MCF 10A (cell line): ENCODE measurements around the gene PPM1A. TPM values are rescaled to one million over a fixed set of nuclear protein-coding genes. Genes with fewer than 3 reads are reported as not detected.

Source experiments
- Bru-seq: library from RNA; stranded (reverse); fragments of 400-500 nt; gene quantifications from one replicate; lab custom pipeline; 2021; lab: Mats Ljungman, UMichigan
- BruChase-seq, 2 experiments: library from RNA; stranded (reverse); fragments of 400-500 nt; gene quantifications; one replicate each; lab custom pipeline; 2021; lab: Mats Ljungman, UMichigan
- BruUV-seq: library from RNA; stranded (reverse); fragments of 400-500 nt; replicated peaks from 2 replicates; lab custom pipeline; 2021; lab: Mats Ljungman, UMichigan
- CTCF ChIA-PET: fragments of 300-600 bp; sonication (Branson Sonifier 250); formaldehyde crosslinking; extraction: SDS; loops from one replicate; lab custom pipeline; 2021; ENCODE audit warnings: antibody characterized with exemption, inconsistent platforms; lab: Yijun Ruan, JAX
- POLR2A ChIA-PET: fragments of 300-600, 350-650 bp; sonication (Branson Sonifier 250); formaldehyde crosslinking; extraction: SDS; loops from one replicate; lab custom pipeline; 2020; ENCODE audit warnings: antibody characterized with exemption, inconsistent platforms; lab: Yijun Ruan, JAX
- DNase-seq: peaks from one replicate; pipeline ENCODE4 v3.0.0-alpha.2; 2018; ENCODE audit not compliant: unreplicated experiment
- H3K27ac Mint-ChIP-seq: one replicate; pipeline ENCODE4 v1.8.0; 2022; ENCODE audit warnings: mild to moderate bottlenecking, low read depth, mixed read lengths; ENCODE audit not compliant: unreplicated experiment
- H3K27me3 Mint-ChIP-seq: one replicate; pipeline ENCODE4 v1.8.0; 2022; ENCODE audit warnings: mixed read lengths; ENCODE audit not compliant: insufficient read depth, unreplicated experiment
- H3K36me3 Mint-ChIP-seq: one replicate; pipeline ENCODE4 v1.8.0; 2022; ENCODE audit warnings: mild to moderate bottlenecking, moderate library complexity, mixed read lengths; ENCODE audit not compliant: insufficient read depth, unreplicated experiment
- H3K4me1 Mint-ChIP-seq: one replicate; pipeline ENCODE4 v1.8.0; 2022; ENCODE audit warnings: mixed read lengths; ENCODE audit not compliant: insufficient read depth, unreplicated experiment
- H3K4me3 Mint-ChIP-seq: one replicate; pipeline ENCODE4 v1.8.0; 2022; ENCODE audit warnings: mild to moderate bottlenecking, moderate library complexity, mixed read lengths; ENCODE audit not compliant: unreplicated experiment
- H3K9me3 Mint-ChIP-seq: one replicate; pipeline ENCODE4 v1.8.0; 2022; ENCODE audit warnings: mixed read lengths; ENCODE audit not compliant: unreplicated experiment
- CTCF ChIP-seq: fragments of 200-600 bp; IDR thresholded peaks from one replicate; pipeline ENCODE4 v1.8.0; 2022; ENCODE audit warnings: antibody characterized with exemption, mild to moderate bottlenecking; ENCODE audit not compliant: unreplicated experiment
- intact Hi-C: fragments of 100-400 bp; cut with micrococcal nuclease; formaldehyde crosslinking; loops from 2 replicates; pipeline ENCODE4 v1.14.1; 2022
- long read RNA-seq: library from polyadenylated mRNA; stranded (forward); transcript quantifications from one replicate; pipeline ENCODE4 v2.0.0, GENCODE V29; 2022
- total RNA-seq: library from RNA; stranded (reverse); gene quantifications from 2 replicates; pipeline ENCODE4 v1.2.3, GENCODE V29; 2022

The PPM1A gene
- 47.2 and 50.4 TPM in 2 replicates for total RNA-seq
- Bru-seq, nascent RNA, result percentile 90 among the genes with signal in this experiment
- percentile 91 among the genes with signal in this experiment for BruChase-seq, experiment 1, labeled RNA remaining after a 6-hour chase
- percentile 88 among the genes with signal in this experiment for BruChase-seq, experiment 2, labeled RNA remaining after a 2-hour chase
- long read RNA-seq, full-length matches to known transcripts, result 17 of 39 reads
- long read RNA-seq, partial matches to known transcripts, result 9 of 39 reads
- long read RNA-seq, other reads (novel, unspliced or antisense), result 13 of 39 reads

GRCh38 chr14:60248697-60249318, at the start of gene PPM1A:
Gene PPM1A (plus strand): TSS chr14:60249221. CDS start chr14:60282704, 33,483 bp downstream.
- intact Hi-C loops, result no loop called here
- Mint-ChIP-seq H3K27me3 (no peaks in the 10 kb centered on the region), H3K4me1 (peaks cover 25% of the 10 kb centered on the region), H3K9me3 (no peaks in the 10 kb centered on the region), H3K27ac (peak within 1 kb of the TSS; percentile 99), H3K4me3 (peak within 1 kb of the TSS; percentile 98), H3K36me3 (no peaks in the 10 kb centered on the region)
- ChIA-PET POLR2A (interaction anchor here (0.6 to 2.6 kb wide), 35 partner anchors 9 to 1822 kb away, joined by 3 to 17 read pairs (median 4); partner anchors contain the start of genes DHRS7, JKAMP, KIAA0586 and L3HYPDH), CTCF (interaction anchor here (0.7 to 1.4 kb wide), 4 partner anchors 60 to 730 kb away, joined by 3 to 5 read pairs (median 4); partner anchors contain the start of gene DHRS7)
- no peak for TF ChIP-seq CTCF
- DNase-seq, result peak; percentile 89
- BruUV-seq, result no TSS peak

GRCh38 chr14:60199321-60199720, 49.7 kb upstream of the PPM1A start:
- H3K4me3 Mint-ChIP-seq, result no peak overlapping the region
- no peaks in the 10 kb centered on the region for H3K36me3 Mint-ChIP-seq
- intact Hi-C loops, result no loop called here
- ChIA-PET POLR2A (interaction anchor here (0.9 kb wide), 2 partner anchors 8 to 26 kb away, joined by 3 to 4 read pairs; no protein-coding TSS in a partner anchor), CTCF (interaction anchor here (0.6 to 2.8 kb wide), 3 partner anchors 11 to 234 kb away, joined by 3 to 10 read pairs (median 3); no protein-coding TSS in a partner anchor)
- no TSS peak for BruUV-seq
- H3K27ac Mint-ChIP-seq, result no peak overlapping the region
- H3K27me3 Mint-ChIP-seq, result no peaks in the 10 kb centered on the region
- TF ChIP-seq CTCF, result no peak
- peaks cover 15% of the 10 kb centered on the region for H3K9me3 Mint-ChIP-seq
- H3K4me1 Mint-ChIP-seq, result no peaks in the 10 kb centered on the region
- no peak for DNase-seq

GRCh38 chr14:60204104-60204842, 44.7 kb upstream of the PPM1A start:
- no peak overlapping the region for H3K4me3 Mint-ChIP-seq
- DNase-seq, result no peak
- ChIA-PET CTCF (no interaction called here), POLR2A (interaction anchor here (0.7 kb wide), 1 partner anchor 45 kb away, joined by 3 read pairs; the partner anchor contains the start of gene PPM1A)
- TF ChIP-seq CTCF, result no peak
- no peak overlapping the region for H3K27ac Mint-ChIP-seq
- no TSS peak for BruUV-seq
- H3K27me3 Mint-ChIP-seq, result no peaks in the 10 kb centered on the region
- no peaks in the 10 kb centered on the region for H3K4me1 Mint-ChIP-seq
- no peaks in the 10 kb centered on the region for H3K36me3 Mint-ChIP-seq
- intact Hi-C loops, result no loop called here
- H3K9me3 Mint-ChIP-seq, result peaks cover 8% of the 10 kb centered on the region
